Retinal pigment epithelial cell (primary cell): Measurements from ENCODE around the gene AKAP5.

Experiments
- DNase-seq: peaks from one replicate; pipeline ENCODE4 v3.0.0-alpha.2; 2010; ENCODE audit warnings: low read depth
- H3K4me3 ChIP-seq: 2 replicates; pipeline ENCODE4 v1.5.1; 2011; ENCODE audit warnings: mild to moderate bottlenecking, low read length, control low read depth, moderate library complexity
- TF ChIP-seq, protein P1 (sequence below): conservative IDR thresholded peaks from 2 replicates; pipeline ENCODE4 v1.5.1; 2011; ENCODE audit warnings: low read depth, low read length, control low read depth, inconsistent platforms

The AKAP5 gene

DNA sequence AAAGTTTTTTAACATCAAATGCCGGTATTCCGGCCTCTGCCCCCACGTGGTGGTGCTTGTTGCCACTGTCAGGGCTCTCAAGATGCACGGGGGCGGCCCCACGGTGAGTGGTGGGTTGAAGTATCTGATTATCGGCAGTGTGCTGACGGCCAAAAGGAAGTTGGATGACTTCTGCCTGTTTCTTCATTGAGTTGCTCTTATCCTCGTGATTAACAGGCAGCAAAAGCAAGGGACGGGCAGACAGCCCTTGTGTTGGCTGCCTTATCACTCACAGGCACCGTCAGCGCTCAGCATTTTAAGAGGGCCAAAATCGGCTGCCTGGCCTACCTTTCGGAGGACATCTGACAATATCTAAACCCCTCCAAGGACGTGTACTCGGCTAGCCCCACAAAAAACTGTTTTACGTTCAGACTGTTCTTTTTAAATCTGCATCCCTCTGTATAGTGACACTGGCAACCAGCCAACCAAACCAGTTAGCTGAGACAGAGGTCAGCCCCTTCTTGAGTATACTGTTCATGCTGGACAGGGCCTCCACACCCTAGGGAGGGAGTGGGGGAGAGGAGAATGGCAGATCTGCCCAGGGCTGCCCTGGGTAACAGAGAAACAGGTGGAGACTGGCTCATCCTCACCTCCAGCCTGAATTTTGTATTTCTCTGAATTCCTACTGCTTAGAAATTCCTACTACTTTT is 22.9 kb upstream of the AKAP5 start:
- no peak overlapping the region for H3K4me3 ChIP-seq
- TF ChIP-seq, protein P1, sequence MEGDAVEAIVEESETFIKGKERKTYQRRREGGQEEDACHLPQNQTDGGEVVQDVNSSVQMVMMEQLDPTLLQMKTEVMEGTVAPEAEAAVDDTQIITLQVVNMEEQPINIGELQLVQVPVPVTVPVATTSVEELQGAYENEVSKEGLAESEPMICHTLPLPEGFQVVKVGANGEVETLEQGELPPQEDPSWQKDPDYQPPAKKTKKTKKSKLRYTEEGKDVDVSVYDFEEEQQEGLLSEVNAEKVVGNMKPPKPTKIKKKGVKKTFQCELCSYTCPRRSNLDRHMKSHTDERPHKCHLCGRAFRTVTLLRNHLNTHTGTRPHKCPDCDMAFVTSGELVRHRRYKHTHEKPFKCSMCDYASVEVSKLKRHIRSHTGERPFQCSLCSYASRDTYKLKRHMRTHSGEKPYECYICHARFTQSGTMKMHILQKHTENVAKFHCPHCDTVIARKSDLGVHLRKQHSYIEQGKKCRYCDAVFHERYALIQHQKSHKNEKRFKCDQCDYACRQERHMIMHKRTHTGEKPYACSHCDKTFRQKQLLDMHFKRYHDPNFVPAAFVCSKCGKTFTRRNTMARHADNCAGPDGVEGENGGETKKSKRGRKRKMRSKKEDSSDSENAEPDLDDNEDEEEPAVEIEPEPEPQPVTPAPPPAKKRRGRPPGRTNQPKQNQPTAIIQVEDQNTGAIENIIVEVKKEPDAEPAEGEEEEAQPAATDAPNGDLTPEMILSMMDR: no peak
- DNase-seq: no peak

DNA sequence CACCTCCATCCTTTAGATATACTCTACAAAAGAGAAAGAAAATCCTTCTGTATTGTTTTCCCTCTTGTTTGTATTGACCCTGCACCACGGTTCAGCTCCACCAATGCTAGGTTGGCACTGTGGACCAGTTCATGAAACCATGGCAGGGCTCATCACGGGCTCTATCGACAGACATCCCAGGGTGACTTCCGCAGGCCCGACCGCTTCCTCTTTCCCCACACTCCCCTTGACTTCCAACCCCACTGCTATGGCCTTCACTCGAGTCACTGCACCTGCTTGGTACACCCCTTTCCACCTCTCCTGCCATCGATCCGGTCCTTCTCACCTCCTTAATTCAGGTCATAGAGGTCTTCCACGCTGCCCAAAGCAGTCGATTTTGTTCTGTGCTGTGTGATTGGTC is 21.2 kb upstream of the AKAP5 start:
- TF ChIP-seq, protein P1: no peak
- DNase-seq: no peak
- no peak overlapping the region for H3K4me3 ChIP-seq

DNA sequence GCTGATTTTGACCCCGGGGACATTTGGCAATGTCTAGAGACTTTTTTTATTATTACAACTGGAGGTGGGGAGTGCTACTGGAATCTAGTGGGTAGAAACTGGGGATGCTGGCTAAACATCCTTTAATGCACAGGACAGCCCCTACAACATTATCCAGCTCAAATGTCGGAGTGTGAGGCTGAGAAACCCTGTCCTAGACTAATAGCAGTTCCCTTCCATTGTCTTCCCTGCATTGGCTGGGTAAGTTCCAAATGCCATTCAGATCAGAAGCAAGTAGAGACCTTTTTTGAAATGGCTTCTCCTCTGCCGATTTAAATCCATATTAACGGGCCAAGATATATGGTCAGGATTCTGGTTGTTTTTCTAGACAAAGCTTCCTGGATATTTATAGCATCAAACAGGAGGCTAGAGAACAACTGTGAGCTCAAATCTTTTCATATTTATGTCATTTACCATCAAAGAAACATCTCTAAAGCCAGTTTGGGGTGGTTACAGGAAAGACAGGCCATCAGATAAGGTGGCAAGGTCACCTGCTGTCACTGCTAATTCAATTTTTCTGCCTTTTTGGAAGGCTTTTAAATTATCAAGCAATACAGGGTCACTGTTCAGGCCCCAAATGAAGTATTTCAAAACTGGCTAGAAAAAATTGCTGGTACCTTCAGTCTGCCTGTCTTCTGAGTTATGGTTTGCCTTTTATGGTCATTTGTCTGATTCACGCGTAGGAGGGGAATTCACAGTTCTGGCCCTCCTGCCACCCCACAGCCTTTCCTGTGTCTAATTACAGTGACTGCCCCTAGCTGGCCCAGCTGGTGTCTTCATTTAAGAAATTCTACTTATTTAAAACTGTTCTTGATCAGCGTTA is 20.1 kb upstream of the AKAP5 start:
- no peak overlapping the region for H3K4me3 ChIP-seq
- peak; percentile 61 for DNase-seq
- TF ChIP-seq, protein P1: no peak

DNA sequence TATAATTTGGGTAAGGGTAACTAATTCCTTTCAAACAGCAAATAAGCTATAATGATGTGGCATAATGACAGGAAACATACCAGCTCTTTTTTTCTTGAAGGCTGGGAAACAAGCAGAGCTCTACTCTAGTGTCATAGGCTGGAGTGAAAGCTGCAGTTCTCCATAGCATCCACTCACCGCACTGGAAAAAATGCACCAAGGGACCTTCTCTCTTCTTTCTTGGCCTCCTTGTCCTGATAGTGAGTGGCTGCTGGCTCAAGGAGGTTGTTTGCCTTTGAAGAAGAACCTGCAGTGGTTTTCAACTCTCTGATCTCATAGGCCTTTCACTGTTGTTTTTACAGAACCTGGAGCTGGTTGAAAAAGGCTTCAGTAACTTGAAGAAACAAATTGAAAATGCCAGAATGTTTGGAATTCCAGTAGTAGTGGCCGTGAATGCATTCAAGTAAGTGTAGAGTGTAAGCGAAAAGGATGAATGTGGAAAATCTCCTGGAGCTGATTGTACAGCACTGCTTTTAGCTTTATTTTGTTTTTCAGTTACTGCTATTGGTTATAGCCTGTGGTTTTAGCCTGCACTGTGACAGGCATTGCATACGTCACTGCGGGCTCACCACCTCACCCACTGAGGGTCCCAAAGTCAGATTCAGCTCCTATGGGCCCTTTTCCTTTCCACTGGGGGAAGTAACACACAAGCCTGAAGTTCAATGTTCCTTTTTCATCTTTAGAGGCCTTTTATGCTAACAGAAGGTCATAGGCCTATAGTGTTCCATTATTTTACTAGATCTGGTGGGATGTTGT is 17.2 kb upstream of the AKAP5 start:
- TF ChIP-seq, protein P1: no peak
- DNase-seq: no peak
- no peak overlapping the region for H3K4me3 ChIP-seq

DNA sequence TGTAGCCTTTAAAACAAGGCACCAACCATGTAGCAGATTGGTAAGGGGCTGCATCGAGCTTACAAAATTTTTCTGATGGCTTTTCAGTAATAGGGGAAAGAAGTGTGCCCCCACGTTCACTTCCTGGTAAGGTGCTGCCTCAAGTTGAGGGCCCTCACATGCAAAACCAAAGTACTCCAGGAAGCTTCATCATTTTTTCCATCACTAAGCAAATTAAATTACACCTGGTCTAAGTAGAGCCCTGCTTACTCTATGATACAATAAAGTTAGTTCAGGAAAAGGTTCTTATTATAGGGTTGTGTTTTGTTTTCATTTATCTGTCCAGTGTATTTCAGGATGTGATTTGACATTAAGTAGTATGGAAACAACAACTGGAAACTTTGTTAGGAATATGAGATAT is 15.0 kb upstream of the AKAP5 start:
- H3K4me3 ChIP-seq: no peak overlapping the region
- TF ChIP-seq, protein P1: no peak
- DNase-seq: no peak

DNA sequence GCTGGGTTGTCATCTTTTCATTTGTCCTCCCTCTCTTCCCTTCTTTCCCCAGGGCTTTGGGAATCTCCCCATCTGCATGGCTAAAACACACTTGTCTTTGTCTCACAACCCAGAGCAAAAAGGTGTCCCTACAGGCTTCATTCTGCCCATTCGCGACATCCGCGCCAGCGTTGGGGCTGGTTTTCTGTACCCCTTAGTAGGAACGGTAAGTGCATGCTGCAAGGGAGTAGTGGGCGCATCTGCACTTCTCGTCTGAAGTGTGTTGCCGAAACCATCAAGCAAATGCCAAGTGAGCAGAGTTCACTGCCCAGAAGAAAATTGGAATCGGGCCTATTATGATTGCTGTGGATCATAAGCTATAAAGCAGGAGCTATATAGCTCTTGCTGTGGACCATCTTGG is 10.6 kb upstream of the AKAP5 start:
- TF ChIP-seq, protein P1: no peak
- no peak overlapping the region for H3K4me3 ChIP-seq

More for the DNA sequence above, 10.6 kb upstream of the AKAP5 start:
- DNase-seq: no peak
